Spinal cord (tissue), 10 donors: ENCODE measurements around the gene MOB3A. TPM values are rescaled to one million over a fixed set of nuclear protein-coding genes. Genes with fewer than 3 reads are reported as not detected.

ENCODE experiments used
- DNase-seq, 6 donors: peaks; one replicate each; pipeline versions ENCODE4 v3.0.0 to v3.0.0-alpha.2; 2013 to 2015; ENCODE audit warnings: low spot score in 6 of 6, low read depth in 4 of 6
- H3K27ac ChIP-seq: one replicate; pipeline ENCODE4 v1.5.1; 2013; ENCODE audit warnings: low read depth, low read length, control low read depth
- H3K27me3 ChIP-seq: one replicate; pipeline ENCODE4 v1.6.1; 2013; ENCODE audit warnings: low read length; ENCODE audit not compliant: control insufficient read depth, insufficient read depth
- H3K36me3 ChIP-seq: one replicate; pipeline ENCODE4 v1.6.1; 2013; ENCODE audit warnings: low read length; ENCODE audit not compliant: control insufficient read depth, insufficient read depth
- H3K4me1 ChIP-seq: one replicate; pipeline ENCODE4 v1.6.1; 2013; ENCODE audit warnings: low read length; ENCODE audit not compliant: control insufficient read depth, insufficient read depth
- H3K4me3 ChIP-seq: one replicate; pipeline ENCODE4 v1.5.1; 2013; ENCODE audit warnings: low read depth, low read length, control low read depth
- H3K9me3 ChIP-seq: one replicate; pipeline ENCODE4 v1.6.1; 2013; ENCODE audit warnings: low read length; ENCODE audit not compliant: control insufficient read depth, insufficient read depth
- WGBS: methylation state at CpG from one replicate; pipeline ENCODE4 v1.1.5; 2013; ENCODE audit warnings: missing lambda C conversion rate; ENCODE audit not compliant: insufficient coverage; 5-methylcytosine and 5-hydroxymethylcytosine counted together
- polyA plus RNA-seq, 2 donors: library from polyadenylated mRNA; unstranded; fragments of 120-200 nt; gene quantifications; one replicate each; pipeline ENCODE4 v1.2.1, GENCODE V29; 2013; ENCODE audit not compliant: insufficient read length in 2 of 2
- small RNA-seq: library from RNA; depleted of rRNA; stranded (forward); fragments of <200 nt; gene quantifications from one replicate; pipeline ENCODE3, GENCODE V24; 2014; ENCODE audit warnings: low replicate concordance
- total RNA-seq, 2 donors: library from RNA; depleted of rRNA in 1 of 2; stranded (reverse); fragments of 120-200 nt in 1 of 2; fragments of >200 nt in 1 of 2; gene quantifications; one replicate each; pipeline versions ENCODE4 v1.2.3 to v1.2.4, GENCODE V29; 2013 to 2014
- donor health status: healthy.

Gene MOB3A
- total and polyA plus RNA-seq, 4 donors: 13.3 to 39.4 (median 22.9) TPM

GRCh38 chr19:2026770-2027169, 69.4 kb downstream of the MOB3A start:
- Histone ChIP-seq H3K36me3 (no peaks in the 10 kb centered on the region), H3K27ac (no peak overlapping the region), H3K9me3 (no peaks in the 10 kb centered on the region), H3K4me3 (no peak overlapping the region), H3K27me3 (no peaks in the 10 kb centered on the region), H3K4me1 (peaks cover 5% of the 10 kb centered on the region)
- WGBS: no CpG with 5 or more reads among the region's 10 CpGs
- DNase-seq: no peak

GRCh38 chr19:2022289-2022688, 73.8 kb downstream of the MOB3A start:
- no peak overlapping the region for H3K27ac ChIP-seq
- H3K36me3 ChIP-seq: no peaks in the 10 kb centered on the region
- H3K9me3 ChIP-seq: no peaks in the 10 kb centered on the region
- H3K4me1 ChIP-seq: peaks cover 8% of the 10 kb centered on the region
- H3K27me3 ChIP-seq: no peaks in the 10 kb centered on the region
- 96% methylated on average over 2 of the region's 2 CpGs for WGBS
- no peak for DNase-seq
- H3K4me3 ChIP-seq: no peak overlapping the region

- DNase-seq: no peak
- no peak overlapping the region for H3K4me3 ChIP-seq
- 52% methylated on average over 2 of the region's 4 CpGs for WGBS
- H3K9me3 ChIP-seq: no peaks in the 10 kb centered on the region
- peaks cover 10% of the 10 kb centered on the region for H3K4me1 ChIP-seq
- H3K27ac ChIP-seq: no peak overlapping the region
- H3K36me3 ChIP-seq: no peaks in the 10 kb centered on the region
- H3K27me3 ChIP-seq: no peaks in the 10 kb centered on the region
Observed at GRCh38 chr19:2021453-2022140, 74.5 kb downstream of the MOB3A start.

Small RNA genes within 50 kb of the gene (small RNA-seq; reads per million reads assigned to genes)
- not detected for gene AC007136.1

Other genes starting within 250 kb of the MOB3A start
- 10 to 100 TPM in 1 of 2 donors, 1 to 10 TPM in 1; 5.7 to 10.9 TPM for gene REXO1, start 247.8 kb downstream of the MOB3A start, total RNA-seq
- 10 to 100 TPM; 27.2 to 41.8 TPM for gene REXO1, start 247.8 kb downstream of the MOB3A start, polyA plus RNA-seq
- 1 to 10 TPM; 1.8 to 4.8 TPM for gene KLF16, start 232.7 kb downstream of the MOB3A start, total RNA-seq
- gene KLF16, start 232.7 kb downstream of the MOB3A start, polyA plus RNA-seq: 10 to 100 TPM in 1 of 2 donors, 1 to 10 TPM in 1; 9.8 to 13.4 TPM
- 100 to 1,000 TPM in 1 of 2 donors, 10 to 100 TPM in 1; 53.5 to 103 TPM for gene ABHD17A, start 210.8 kb downstream of the MOB3A start, total RNA-seq
- gene ABHD17A, start 210.8 kb downstream of the MOB3A start, polyA plus RNA-seq: 100 to 1,000 TPM; 141 TPM
- 1 to 10 TPM; 1.5 to 3.0 TPM for gene ADAT3, start 190.9 kb downstream of the MOB3A start, total RNA-seq
- 1 to 10 TPM; 5.8 to 7.9 TPM for gene ADAT3, start 190.9 kb downstream of the MOB3A start, polyA plus RNA-seq
- gene SCAMP4, start 190.9 kb downstream of the MOB3A start, total RNA-seq: 10 to 100 TPM; 25.2 to 38.1 TPM
- 100 to 1,000 TPM in 1 of 2 donors, 10 to 100 TPM in 1; 95.1 to 112 TPM for gene SCAMP4, start 190.9 kb downstream of the MOB3A start, polyA plus RNA-seq
- gene CSNK1G2, start 155.2 kb downstream of the MOB3A start, total RNA-seq: 10 to 100 TPM; 27.8 to 53.4 TPM
- 10 to 100 TPM; 54.4 to 65.6 TPM for gene CSNK1G2, start 155.2 kb downstream of the MOB3A start, polyA plus RNA-seq
- 10 to 100 TPM; 45.6 to 49.9 TPM for gene BTBD2, start 80.6 kb downstream of the MOB3A start, total RNA-seq
- gene BTBD2, start 80.6 kb downstream of the MOB3A start, polyA plus RNA-seq: 100 to 1,000 TPM; 172 to 183 TPM
- gene MKNK2, start 45.1 kb downstream of the MOB3A start, total RNA-seq: 10 to 100 TPM; 22.2 to 61.2 TPM
- gene MKNK2, start 45.1 kb downstream of the MOB3A start, polyA plus RNA-seq: 10 to 100 TPM; 54.4 to 66.0 TPM
- gene IZUMO4, start 589 bp upstream of the MOB3A start, total RNA-seq: 10 to 100 TPM in 1 of 2 donors, 1 to 10 TPM in 1; 7.2 to 14.9 TPM
- 10 to 100 TPM; 17.3 to 20.3 TPM for gene IZUMO4, start 589 bp upstream of the MOB3A start, polyA plus RNA-seq
- 10 to 100 TPM; 65.1 to 70.6 TPM for gene AP3D1, start 55.2 kb upstream of the MOB3A start, total RNA-seq
- 100 to 1,000 TPM; 156 to 165 TPM for gene AP3D1, start 55.2 kb upstream of the MOB3A start, polyA plus RNA-seq
- gene DOT1L, start 67.6 kb upstream of the MOB3A start, total RNA-seq: 1 to 10 TPM; 5.3 to 8.2 TPM
- 10 to 100 TPM; 40.3 to 45.3 TPM for gene DOT1L, start 67.6 kb upstream of the MOB3A start, polyA plus RNA-seq
- gene PLEKHJ1, start 140.0 kb upstream of the MOB3A start, total RNA-seq: 10 to 100 TPM; 46.5 to 70.9 TPM
- gene PLEKHJ1, start 140.0 kb upstream of the MOB3A start, polyA plus RNA-seq: 100 to 1,000 TPM in 1 of 2 donors, 10 to 100 TPM in 1; 97.5 to 106 TPM
- 10 to 100 TPM; 29.2 to 32.2 TPM for gene SF3A2, start 140.5 kb upstream of the MOB3A start, total RNA-seq
- gene SF3A2, start 140.5 kb upstream of the MOB3A start, polyA plus RNA-seq: 10 to 100 TPM; 80.5 to 97.8 TPM
- 1 to 10 TPM; 2.8 to 3.3 TPM for gene AMH, start 153.0 kb upstream of the MOB3A start, total RNA-seq
- gene AMH, start 153.0 kb upstream of the MOB3A start, polyA plus RNA-seq: 10 to 100 TPM in 1 of 2 donors, 1 to 10 TPM in 1; 3.9 to 12.3 TPM
- under 1 TPM; 0.33 to 0.69 TPM for gene JSRP1, start 160.1 kb upstream of the MOB3A start, total RNA-seq
- under 1 TPM; 0.74 to 0.90 TPM for gene JSRP1, start 160.1 kb upstream of the MOB3A start, polyA plus RNA-seq
- gene PEAK3, start 185.8 kb upstream of the MOB3A start, total RNA-seq: under 1 TPM in 1 of 2 donors, not detected in 1; 0.20 TPM
- gene PEAK3, start 185.8 kb upstream of the MOB3A start, polyA plus RNA-seq: under 1 TPM; 0.11 to 0.16 TPM
- gene LINGO3, start 211.8 kb upstream of the MOB3A start, total RNA-seq: 1 to 10 TPM in 1 of 2 donors, under 1 TPM in 1; 0.94 to 2.9 TPM
- gene LINGO3, start 211.8 kb upstream of the MOB3A start, polyA plus RNA-seq: 1 to 10 TPM; 6.3 to 7.4 TPM
- 100 to 1,000 TPM in 1 of 2 donors, 10 to 100 TPM in 1; 48.2 to 124 TPM for gene LSM7, start 232.3 kb upstream of the MOB3A start, total RNA-seq
- gene LSM7, start 232.3 kb upstream of the MOB3A start, polyA plus RNA-seq: 100 to 1,000 TPM; 154 to 165 TPM
- gene SPPL2B, start 232.4 kb upstream of the MOB3A start, total RNA-seq: 10 to 100 TPM; 30.2 to 45.3 TPM
- 100 to 1,000 TPM; 101 to 140 TPM for gene SPPL2B, start 232.4 kb upstream of the MOB3A start, polyA plus RNA-seq